Measurements from ENCODE around the gene G2E3. TPM values are rescaled to one million over a fixed set of nuclear protein-coding genes. Genes with fewer than 3 reads are reported as not detected.
A peak's percentile ranks its signal among the peaks of the same experiment; 100 is the strongest.

Gene G2E3
- total RNA-seq (2014; rRNA removed) (27.8 and 32.8 TPM in 2 replicates), Bru-seq, nascent RNA (percentile 95 among the genes with signal in this experiment), BruChase-seq, experiment 1, labeled RNA remaining after a 6-hour chase (percentile 80 among the genes with signal in this experiment), BruChase-seq, experiment 2, labeled RNA remaining after a 2-hour chase (percentile 86 among the genes with signal in this experiment)
- long read RNA-seq, full-length matches to known transcripts = 34 of 53 reads
- long read RNA-seq, partial matches to known transcripts = 9 of 53 reads
- long read RNA-seq, other reads (novel, unspliced or antisense) = 10 of 53 reads

- no peaks in the 10 kb centered on the region for H3K9me2 ChIP-seq (replicated peaks; ENCODE audit: low read length)
- ATAC-seq = peak; percentile 95
- peak within 1 kb of the TSS; percentile 87 for H3K4me2 ChIP-seq (ENCODE audit: low read length)
- TF ChIP-seq EZH2phosphoT487 (IDR thresholded peaks at IDR 0.05; ENCODE audit: borderline replicate concordance, low read length) = no peak
- no peak for TF ChIP-seq CTCF (conservative IDR thresholded peaks at IDR 0.05; ENCODE audit: low read depth, low read length)
- TF ChIP-seq EZH2 (IDR thresholded peaks at IDR 0.05; ENCODE audit: low read length, unreplicated experiment) = no peak
- DNase-seq = peak; percentile 93
- BruUV-seq (replicated peaks) = TSS peak; percentile 68
- H2AFZ ChIP-seq (ENCODE audit: low read length) = peak within 1 kb of the TSS; percentile 87
- H3K27me3 ChIP-seq (ENCODE audit: low read length) = no peaks in the 10 kb centered on the region
- peaks cover 17% of the 10 kb centered on the region for H4K20me1 ChIP-seq (ENCODE audit: low read length)
- no peaks in the 10 kb centered on the region for H3K9me3 ChIP-seq (ENCODE audit: low read length)
- POLR2A ChIA-PET (ENCODE audit: unreplicated experiment) = no interaction called here
- H3K36me3 ChIP-seq (ENCODE audit: low read depth, low read length) = peaks cover 5% of the 10 kb centered on the region; the same call in 1 of the 2 replicates
- H3K4me1 ChIP-seq (ENCODE audit: insufficient read depth, low read length) = peaks cover 28% of the 10 kb centered on the region
- intact Hi-C loops (cut with micrococcal nuclease) = no loop called here
- no peaks in the 10 kb centered on the region for H3F3A ChIP-seq (ENCODE audit: low read length, unreplicated experiment)
- H3K9ac ChIP-seq (ENCODE audit: low read length) = peak within 1 kb of the TSS; percentile 88
- CTCF ChIA-PET = no interaction called here
- peak within 1 kb of the TSS; percentile 72 for H3K27ac ChIP-seq (ENCODE audit: low read length)
- peak within 1 kb of the TSS; percentile 96 for H3K4me3 ChIP-seq (ENCODE audit: low read length)
- H3K79me2 ChIP-seq (ENCODE audit: low read length) = peaks cover 49% of the 10 kb centered on the region
Observed at GRCh38 chr14:30558675-30559555, at the start of gene G2E3. G2E3 (plus strand) TSS chr14:30559158; CDS start chr14:30581080, 21,922 bp downstream.

- peaks cover 12% of the 10 kb centered on the region; the same call in 1 of the 2 replicates for H3K27me3 ChIP-seq (ENCODE audit: low read length)
- no peaks in the 10 kb centered on the region for H3K9me2 ChIP-seq (replicated peaks; ENCODE audit: low read length)
- intact Hi-C loops (cut with micrococcal nuclease) = no loop called here
- no peak overlapping the region for H3K9ac ChIP-seq (ENCODE audit: low read length)
- no peaks in the 10 kb centered on the region; the same call in 1 of the 2 replicates for H3K36me3 ChIP-seq (ENCODE audit: low read depth, low read length)
- H3K79me2 ChIP-seq (ENCODE audit: low read length) = no peaks in the 10 kb centered on the region
- DNase-seq = no peak
- no peak overlapping the region for H3K27ac ChIP-seq (ENCODE audit: low read length)
- ChIA-PET CTCF (no interaction called here), POLR2A (ENCODE audit: unreplicated experiment) (no interaction called here)
- no peak for ATAC-seq
- no peak overlapping the region for H2AFZ ChIP-seq (ENCODE audit: low read length)
- BruUV-seq (replicated peaks) = no TSS peak
- TF ChIP-seq EZH2phosphoT487 (IDR thresholded peaks at IDR 0.05; ENCODE audit: borderline replicate concordance, low read length) (no peak), EZH2 (IDR thresholded peaks at IDR 0.05; ENCODE audit: low read length, unreplicated experiment) (no peak), CTCF (conservative IDR thresholded peaks at IDR 0.05; ENCODE audit: low read depth, low read length) (no peak)
- H3F3A ChIP-seq (ENCODE audit: low read length, unreplicated experiment) = no peaks in the 10 kb centered on the region
- H4K20me1 ChIP-seq (ENCODE audit: low read length) = no peaks in the 10 kb centered on the region
- no peak overlapping the region for H3K4me2 ChIP-seq (ENCODE audit: low read length)
- no peaks in the 10 kb centered on the region for H3K9me3 ChIP-seq (ENCODE audit: low read length)
- H3K4me1 ChIP-seq (ENCODE audit: insufficient read depth, low read length) = no peaks in the 10 kb centered on the region
- H3K4me3 ChIP-seq (ENCODE audit: low read length) = no peak overlapping the region
Observed at GRCh38 chr14:30517737-30518136, 41.2 kb upstream of the G2E3 start.
